CD4-positive, alpha-beta T cell treated with Interleukin-15 for 4 hours (primary cell): ENCODE data around the gene LAPTM5.
A peak's percentile ranks its signal among the peaks of the same experiment; 100 is the strongest.

ENCODE experiments used
- DNase-seq: peaks from one replicate; pipeline ENCODE4 v3.0.0-alpha.2; 2020; ENCODE audit warnings: low spot score

Gene LAPTM5

DNA sequence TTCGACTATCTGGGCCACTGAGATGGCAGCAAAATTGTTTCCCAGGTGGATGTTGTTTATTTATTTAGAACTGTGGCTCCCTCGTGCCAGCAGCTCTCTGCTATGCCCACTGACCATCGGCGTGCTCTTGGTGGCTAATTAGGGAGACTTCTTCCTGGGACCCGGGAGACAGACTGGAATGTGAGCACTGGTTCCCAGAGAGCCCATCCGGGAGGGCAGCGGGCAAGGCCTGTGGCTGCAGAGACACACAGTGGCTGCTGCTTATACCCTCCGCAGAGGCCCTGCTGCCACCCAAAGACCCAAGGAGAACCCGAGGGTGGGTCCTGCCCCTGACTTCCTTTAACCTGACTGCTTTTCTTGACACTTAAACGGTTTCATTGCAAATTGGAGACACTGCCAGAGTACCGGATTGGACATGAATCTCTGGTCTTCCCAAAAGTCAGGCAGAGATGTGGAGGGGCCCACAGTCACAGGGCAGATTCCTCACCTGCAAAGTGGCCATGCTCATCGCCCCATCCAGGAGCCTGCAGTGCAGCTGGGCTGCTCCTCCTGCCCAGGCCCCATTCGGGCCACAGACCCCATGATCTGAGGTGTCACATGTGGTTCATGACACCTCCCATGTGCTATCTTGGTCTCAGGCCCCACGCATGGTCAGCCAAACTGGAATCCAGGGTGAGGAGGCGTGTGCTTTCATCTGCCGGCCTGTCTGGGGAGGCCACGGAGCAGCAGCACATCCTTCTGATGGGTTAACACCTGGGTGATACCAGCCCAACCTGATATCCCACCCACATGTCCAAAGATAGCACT lies 28.5 kb downstream of the LAPTM5 start:
- DNase-seq = no peak

GRCh38 chr1:30728340-30728739 lies 29.2 kb downstream of the LAPTM5 start:
- DNase-seq = no peak

DNA sequence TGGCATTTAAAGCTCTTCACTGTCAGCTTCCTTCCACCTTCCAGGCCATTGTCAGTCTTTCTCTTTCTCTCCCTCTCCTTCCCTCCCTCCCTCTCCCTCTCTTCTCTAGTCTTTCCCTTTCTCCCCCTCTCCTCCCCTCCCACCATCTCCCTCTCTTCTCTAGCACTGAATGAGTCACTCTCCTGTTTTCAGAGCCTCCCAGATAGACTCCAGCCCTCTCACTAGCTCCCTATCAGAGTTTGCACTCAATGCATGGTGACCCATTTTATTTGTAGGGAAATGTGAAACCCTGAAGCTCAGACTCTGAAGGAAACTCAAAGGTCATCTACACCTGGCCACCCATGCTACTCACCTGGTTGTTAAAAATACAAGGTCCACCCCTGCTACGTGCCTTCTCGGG lies 29.8 kb downstream of the LAPTM5 start:
- DNase-seq = no peak

DNA sequence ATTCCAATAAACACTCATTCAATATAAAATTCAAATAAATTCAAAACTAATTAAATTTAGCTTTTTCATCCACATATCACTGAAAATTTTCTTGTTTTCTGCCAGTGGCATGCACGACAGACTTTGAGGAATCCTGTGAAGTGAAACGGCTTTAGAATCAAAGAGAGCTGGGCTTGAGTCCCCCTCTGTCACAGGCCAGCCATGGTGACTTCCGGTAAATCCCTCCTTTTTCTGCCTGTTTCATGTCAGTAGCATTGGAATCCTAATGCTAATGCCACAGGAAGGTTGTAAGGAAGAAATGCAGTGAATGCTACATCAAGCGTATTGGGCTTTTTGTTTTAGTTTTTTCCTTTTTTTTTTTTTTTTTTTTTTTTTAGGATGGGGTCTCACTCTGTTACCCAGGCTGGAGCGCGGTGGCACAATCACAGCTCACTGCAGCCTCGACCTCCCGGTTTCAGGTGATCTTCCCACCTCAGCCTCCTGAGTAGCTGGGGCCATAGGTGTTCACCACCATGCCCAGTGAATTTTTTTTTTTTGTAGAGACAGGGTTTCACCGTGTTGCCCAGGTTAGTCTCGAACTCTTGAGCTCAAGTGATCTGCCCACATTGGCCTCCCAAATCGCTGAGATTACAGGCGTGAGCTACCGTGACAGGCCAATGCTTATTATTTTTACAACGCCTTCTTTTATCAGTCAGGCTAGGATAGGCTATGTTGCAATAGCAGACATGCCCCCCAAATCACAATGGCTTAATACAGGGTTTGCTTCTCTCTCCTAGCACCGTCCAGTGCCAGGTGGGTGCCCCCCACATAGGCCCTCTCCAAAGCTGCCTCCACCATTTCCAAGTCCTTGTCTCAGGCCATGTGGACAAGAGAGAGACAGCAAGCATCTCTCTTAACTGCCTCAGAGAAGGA lies 30.5 kb downstream of the LAPTM5 start:
- DNase-seq = no peak

DNA sequence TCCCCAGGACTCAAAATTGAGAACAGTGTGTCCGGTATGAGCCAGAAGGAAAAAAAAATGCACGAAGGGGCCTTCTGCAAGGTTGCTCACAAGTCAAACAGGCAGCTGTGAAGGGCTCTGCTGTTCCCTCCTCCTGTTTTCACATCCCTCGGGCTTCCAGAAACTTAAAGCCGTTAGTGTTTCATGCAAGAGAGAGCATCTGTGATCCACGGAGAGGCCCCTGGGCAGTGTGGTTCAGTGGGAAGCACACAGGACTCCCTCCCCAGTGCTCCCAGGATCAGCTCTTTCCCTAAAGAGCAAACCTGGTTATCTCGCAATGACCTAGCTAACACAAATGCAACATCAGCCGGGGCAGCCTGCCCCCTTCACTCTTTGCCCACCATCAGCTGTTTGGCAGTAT lies 31.3 kb downstream of the LAPTM5 start:
- no peak for DNase-seq

- no peak for DNase-seq
These were observed 32.0 kb downstream of the LAPTM5 start for GRCh38 chr1:30725450-30726095.

- DNase-seq = no peak
These were observed 32.7 kb downstream of the LAPTM5 start for GRCh38 chr1:30724655-30725421.

GRCh38 chr1:30724175-30724574 lies 33.4 kb downstream of the LAPTM5 start:
- DNase-seq = no peak

- no peak for DNase-seq
These were observed 34.2 kb downstream of the LAPTM5 start, which contains the start of gene MATN1 for GRCh38 chr1:30723331-30723755. Gene MATN1, minus strand, starts transcription at chr1:30723585. Its CDS starts 34 bp downstream, at chr1:30723551.

DNA sequence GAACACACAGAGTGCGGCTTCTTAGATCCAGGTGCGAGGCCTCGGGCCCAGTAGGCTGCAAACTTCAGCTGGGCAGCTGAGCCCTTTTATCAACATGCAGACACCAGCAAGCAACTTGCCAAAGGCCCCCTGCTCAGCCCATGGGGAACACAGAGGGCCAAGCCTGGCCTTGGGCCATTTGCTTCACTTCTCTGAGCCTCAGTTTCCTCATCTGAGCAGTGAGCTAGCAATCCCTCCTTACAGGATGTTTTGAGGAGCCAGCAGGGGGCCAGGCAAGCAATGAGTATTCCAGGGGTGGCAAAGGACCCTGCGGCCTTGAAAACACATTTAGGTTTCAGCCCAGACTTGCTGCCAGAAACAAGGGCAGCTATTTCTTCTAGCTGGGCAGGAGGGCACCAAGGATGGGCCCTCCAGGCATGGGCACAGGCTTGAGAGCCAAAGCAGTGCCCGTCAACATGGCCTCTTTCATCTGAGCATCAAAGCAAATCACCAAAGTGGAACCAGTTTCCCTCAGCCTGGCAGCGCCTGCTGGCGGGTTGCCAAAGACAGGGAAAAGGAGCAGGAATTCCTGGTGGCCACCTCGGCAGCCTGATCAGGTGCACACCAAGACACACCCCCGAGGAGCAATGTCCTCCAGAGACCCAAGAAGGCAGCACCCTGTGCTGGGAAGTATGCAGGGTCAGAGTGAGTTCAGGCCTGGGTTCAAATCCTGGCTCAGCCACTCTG lies 35.6 kb downstream of the LAPTM5 start:
- no peak for DNase-seq

DNA sequence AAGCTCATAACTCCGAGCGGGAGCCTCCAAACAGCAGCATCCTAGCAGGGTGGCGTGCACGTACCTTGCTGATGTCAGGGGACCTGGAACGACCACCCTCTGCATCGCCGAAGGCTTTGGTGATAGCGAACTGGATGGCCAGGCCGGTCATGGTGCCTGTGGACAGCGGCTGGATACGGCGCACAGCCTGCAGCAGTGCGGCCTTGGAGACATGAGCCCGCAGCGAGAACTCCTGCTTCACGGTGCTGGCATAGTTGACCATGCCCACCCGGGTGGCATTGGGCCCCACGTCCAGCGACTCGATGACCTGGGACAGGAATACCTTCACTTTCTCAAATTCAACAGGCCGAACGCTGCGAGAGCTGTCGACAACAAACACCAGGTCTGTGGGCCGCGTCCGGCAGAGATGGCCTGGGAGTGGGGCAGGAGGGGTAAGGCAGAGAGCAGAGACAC lies 36.2 kb downstream of the LAPTM5 start:
- no peak for DNase-seq

GRCh38 chr1:30720271-30721223 lies 37.0 kb downstream of the LAPTM5 start:
- DNase-seq = no peak

GRCh38 chr1:30719406-30720270 lies 37.9 kb downstream of the LAPTM5 start:
- DNase-seq = no peak

- DNase-seq = peak; percentile 84
These were observed 38.8 kb downstream of the LAPTM5 start for GRCh38 chr1:30718636-30719405.

DNA sequence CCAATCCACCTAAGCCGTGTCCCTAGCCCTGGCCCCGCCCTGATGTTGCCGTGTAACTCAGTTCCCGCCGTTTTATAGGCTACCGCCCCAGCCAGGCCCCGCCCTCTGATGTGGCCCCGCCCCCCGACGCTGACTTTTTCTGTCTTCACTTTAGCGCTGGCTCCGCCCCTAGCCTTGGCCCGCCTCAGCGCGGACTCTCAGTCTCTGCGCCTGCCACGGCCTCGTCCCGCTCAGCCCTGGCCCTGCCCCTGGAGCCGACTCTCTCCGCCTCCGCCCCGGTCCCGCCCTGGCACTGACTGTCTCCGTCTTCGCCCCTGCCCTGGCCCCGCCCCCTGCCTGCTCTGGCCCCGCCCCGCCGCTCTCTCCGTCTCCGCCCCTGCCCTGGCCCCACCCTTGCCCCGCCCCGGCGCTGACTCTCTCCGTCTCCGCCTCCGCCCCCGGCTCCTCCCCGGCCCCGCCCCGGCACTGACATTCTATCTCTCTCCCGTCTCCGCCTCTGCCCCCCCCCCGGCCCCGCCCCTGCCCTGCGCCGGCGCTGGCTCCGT lies 39.4 kb downstream of the LAPTM5 start:
- peak; percentile 99 for DNase-seq

DNA sequence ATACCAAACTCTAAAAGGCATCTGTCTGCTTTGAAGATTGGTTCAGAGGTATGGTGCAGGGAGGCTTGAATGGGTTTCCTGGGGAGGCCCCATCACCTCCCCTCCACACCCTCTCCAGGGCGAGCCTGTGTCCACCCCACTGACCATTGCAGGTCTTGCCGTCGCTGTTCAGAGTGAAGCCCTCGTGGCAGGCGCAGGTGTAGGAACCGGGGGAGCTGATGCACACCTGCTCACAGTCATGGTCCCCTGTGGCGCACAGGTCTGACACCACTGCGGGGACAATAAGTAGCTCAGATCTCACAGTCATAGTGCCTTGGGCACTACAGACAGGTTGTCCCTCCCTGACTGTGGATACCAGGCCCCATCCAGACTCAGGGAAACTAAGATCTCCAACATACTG lies 40.9 kb downstream of the LAPTM5 start:
- no peak for DNase-seq

GRCh38 chr1:30715886-30716285 lies 41.7 kb downstream of the LAPTM5 start:
- no peak for DNase-seq

GRCh38 chr1:30715216-30715615 lies 42.4 kb downstream of the LAPTM5 start:
- no peak for DNase-seq
